ENCODE data around the gene GNB3.

DNA sequence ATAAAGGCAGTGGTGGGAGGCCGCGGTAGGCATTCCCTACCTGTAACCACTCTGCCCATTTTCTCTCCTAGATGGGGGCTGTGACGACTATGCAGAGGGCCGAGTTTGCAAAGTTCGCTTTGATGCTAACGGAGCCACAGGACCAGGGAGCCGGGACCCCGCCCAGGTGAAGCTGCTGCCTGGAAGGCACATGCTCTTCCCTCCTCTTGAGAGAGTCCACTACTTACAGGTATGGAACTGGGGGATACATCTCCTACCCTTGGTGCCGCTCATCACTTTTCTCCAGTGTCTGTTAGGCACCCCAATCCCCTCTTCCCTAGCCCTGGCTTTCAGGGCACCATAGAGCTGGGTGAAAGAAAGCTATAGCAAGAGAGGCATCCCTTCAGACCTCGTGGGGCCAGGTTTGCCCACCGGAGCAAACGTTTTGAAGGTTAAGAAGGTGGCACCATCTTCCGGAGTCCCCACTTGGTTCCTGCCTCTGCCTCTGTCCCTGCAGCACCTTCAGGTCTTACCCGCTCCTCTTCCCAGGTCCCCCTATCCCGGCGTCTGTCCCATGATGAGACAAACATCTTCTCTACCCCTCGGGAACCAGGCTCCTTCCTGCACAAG is 14.5 kb upstream of the GNB3 start:
- TF ChIP-seq RAD21 (IDR thresholded peaks at IDR 0.05; ENCODE audit: low read depth) (no peak), MAX (IDR thresholded peaks at IDR 0.05) (no peak), EZH2phosphoT487 (IDR thresholded peaks at IDR 0.05; ENCODE audit: borderline replicate concordance) (no peak), POLR2AphosphoS5 (IDR thresholded peaks at IDR 0.05; ENCODE audit: low read depth, low read length) (no peak), ZBTB33 (IDR thresholded peaks at IDR 0.05; ENCODE audit: extremely low read depth, insufficient replicate concordance, low read length) (no peak), YY1 (IDR thresholded peaks at IDR 0.05; ENCODE audit: extremely low read depth, insufficient replicate concordance, low read depth, low read length) (no peak)
- TF ChIP-seq, protein P1, sequence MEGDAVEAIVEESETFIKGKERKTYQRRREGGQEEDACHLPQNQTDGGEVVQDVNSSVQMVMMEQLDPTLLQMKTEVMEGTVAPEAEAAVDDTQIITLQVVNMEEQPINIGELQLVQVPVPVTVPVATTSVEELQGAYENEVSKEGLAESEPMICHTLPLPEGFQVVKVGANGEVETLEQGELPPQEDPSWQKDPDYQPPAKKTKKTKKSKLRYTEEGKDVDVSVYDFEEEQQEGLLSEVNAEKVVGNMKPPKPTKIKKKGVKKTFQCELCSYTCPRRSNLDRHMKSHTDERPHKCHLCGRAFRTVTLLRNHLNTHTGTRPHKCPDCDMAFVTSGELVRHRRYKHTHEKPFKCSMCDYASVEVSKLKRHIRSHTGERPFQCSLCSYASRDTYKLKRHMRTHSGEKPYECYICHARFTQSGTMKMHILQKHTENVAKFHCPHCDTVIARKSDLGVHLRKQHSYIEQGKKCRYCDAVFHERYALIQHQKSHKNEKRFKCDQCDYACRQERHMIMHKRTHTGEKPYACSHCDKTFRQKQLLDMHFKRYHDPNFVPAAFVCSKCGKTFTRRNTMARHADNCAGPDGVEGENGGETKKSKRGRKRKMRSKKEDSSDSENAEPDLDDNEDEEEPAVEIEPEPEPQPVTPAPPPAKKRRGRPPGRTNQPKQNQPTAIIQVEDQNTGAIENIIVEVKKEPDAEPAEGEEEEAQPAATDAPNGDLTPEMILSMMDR (IDR thresholded peaks at IDR 0.05 in 2 of 3, conservative IDR thresholded peaks at IDR 0.05 in 1 of 3; ENCODE audit: borderline replicate concordance in 1 of 3, insufficient read depth in 1 of 3, low read depth in 2 of 3, low read length in 2 of 3): no peak
- TF ChIP-seq, protein P2, sequence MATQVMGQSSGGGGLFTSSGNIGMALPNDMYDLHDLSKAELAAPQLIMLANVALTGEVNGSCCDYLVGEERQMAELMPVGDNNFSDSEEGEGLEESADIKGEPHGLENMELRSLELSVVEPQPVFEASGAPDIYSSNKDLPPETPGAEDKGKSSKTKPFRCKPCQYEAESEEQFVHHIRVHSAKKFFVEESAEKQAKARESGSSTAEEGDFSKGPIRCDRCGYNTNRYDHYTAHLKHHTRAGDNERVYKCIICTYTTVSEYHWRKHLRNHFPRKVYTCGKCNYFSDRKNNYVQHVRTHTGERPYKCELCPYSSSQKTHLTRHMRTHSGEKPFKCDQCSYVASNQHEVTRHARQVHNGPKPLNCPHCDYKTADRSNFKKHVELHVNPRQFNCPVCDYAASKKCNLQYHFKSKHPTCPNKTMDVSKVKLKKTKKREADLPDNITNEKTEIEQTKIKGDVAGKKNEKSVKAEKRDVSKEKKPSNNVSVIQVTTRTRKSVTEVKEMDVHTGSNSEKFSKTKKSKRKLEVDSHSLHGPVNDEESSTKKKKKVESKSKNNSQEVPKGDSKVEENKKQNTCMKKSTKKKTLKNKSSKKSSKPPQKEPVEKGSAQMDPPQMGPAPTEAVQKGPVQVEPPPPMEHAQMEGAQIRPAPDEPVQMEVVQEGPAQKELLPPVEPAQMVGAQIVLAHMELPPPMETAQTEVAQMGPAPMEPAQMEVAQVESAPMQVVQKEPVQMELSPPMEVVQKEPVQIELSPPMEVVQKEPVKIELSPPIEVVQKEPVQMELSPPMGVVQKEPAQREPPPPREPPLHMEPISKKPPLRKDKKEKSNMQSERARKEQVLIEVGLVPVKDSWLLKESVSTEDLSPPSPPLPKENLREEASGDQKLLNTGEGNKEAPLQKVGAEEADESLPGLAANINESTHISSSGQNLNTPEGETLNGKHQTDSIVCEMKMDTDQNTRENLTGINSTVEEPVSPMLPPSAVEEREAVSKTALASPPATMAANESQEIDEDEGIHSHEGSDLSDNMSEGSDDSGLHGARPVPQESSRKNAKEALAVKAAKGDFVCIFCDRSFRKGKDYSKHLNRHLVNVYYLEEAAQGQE (IDR thresholded peaks at IDR 0.05; ENCODE audit: low read depth): no peak

Measured in HCT116 (cell line).